ENCODE measurements around the gene ILDR2.

DNA sequence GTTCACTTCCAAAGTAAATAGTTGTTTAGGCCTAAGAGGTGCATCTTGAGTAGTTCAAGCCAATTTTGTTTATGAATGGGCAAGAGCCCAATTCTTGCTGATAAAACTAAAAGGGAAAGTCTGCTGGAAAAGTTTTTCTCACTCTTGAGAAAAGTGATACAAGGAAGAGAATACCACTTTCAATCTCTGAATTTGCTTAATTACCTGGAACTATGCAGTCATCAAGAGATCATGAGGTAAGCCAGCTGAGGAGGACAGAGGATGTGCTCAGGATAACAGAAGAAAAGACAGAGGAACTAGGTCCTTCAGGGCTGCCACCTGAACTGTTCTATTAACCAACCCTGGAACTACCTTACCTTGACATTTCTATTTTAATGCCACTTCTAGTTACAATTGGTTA lies 42.2 kb downstream of the ILDR2 start:
- TF ChIP-seq CHD2 (IDR thresholded peaks at IDR 0.05; ENCODE audit: low read depth, low read length) (no peak), SETDB1 (IDR thresholded peaks at IDR 0.05; ENCODE audit: low read length) (no peak), CTCF (IDR thresholded peaks at IDR 0.05 in 2 of 3, conservative IDR thresholded peaks at IDR 0.05 in 1 of 3; ENCODE audit: insufficient read depth in 2 of 3, low read depth in 1 of 3, low read length in 3 of 3) (no peak), YY1 (IDR thresholded peaks at IDR 0.05; ENCODE audit: borderline replicate concordance in 1 of 3, control insufficient read depth in 1 of 3, extremely low read depth in 1 of 3, insufficient read depth in 3 of 3, insufficient read length in 1 of 3, insufficient replicate concordance in 2 of 3, low read depth in 1 of 3, low read length in 2 of 3) (no peak), SIN3A (IDR thresholded peaks at IDR 0.05; ENCODE audit: borderline replicate concordance in 2 of 2, control insufficient read depth in 1 of 2, low read depth in 2 of 2, low read length in 2 of 2) (no peak), RAD21 (CRISPR knock-in tag; conservative IDR thresholded peaks at IDR 0.05 in 1 of 2, IDR thresholded peaks at IDR 0.05 in 1 of 2) (no peak), POLR2AphosphoS5 (IDR thresholded peaks at IDR 0.05; ENCODE audit: control insufficient read depth, insufficient read depth, low read depth, low read length) (no peak), SIX5 (IDR thresholded peaks at IDR 0.05; ENCODE audit: borderline replicate concordance in 1 of 2, insufficient read depth in 1 of 2, low read depth in 1 of 2, low read length in 2 of 2) (no peak)

All from K562 (cell line).